ENCODE measurements around the gene MEDAG.

DNA sequence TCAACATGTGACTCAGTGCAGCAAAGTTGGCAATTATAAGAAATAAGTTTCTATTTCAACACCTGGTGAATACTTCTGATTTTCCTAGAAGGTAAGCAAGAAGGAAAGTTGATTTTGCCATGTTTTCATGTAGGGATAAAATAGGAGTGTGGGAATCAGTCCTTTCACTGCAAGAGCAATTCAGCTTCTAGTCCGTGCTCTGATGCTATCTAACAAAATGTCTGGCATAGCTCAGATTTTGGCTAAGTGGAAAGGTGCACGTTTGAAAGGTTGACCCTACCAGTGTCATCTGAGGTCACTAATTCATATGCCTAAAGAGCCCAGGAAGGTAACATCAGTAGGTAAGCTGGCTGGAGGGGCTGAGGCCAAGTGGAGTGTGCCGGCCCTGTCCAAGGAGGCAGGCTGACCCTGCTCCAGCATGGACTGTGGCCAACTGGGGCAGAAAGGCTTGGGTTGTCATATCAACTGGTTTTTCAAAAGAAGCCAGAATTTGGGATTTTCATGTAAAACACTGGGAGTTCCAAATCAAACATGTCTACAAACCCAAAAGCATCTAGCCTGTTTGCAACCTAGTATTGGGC, 38.9 kb upstream of the MEDAG start:
- TF ChIP-seq, protein P1, sequence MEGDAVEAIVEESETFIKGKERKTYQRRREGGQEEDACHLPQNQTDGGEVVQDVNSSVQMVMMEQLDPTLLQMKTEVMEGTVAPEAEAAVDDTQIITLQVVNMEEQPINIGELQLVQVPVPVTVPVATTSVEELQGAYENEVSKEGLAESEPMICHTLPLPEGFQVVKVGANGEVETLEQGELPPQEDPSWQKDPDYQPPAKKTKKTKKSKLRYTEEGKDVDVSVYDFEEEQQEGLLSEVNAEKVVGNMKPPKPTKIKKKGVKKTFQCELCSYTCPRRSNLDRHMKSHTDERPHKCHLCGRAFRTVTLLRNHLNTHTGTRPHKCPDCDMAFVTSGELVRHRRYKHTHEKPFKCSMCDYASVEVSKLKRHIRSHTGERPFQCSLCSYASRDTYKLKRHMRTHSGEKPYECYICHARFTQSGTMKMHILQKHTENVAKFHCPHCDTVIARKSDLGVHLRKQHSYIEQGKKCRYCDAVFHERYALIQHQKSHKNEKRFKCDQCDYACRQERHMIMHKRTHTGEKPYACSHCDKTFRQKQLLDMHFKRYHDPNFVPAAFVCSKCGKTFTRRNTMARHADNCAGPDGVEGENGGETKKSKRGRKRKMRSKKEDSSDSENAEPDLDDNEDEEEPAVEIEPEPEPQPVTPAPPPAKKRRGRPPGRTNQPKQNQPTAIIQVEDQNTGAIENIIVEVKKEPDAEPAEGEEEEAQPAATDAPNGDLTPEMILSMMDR (IDR thresholded peaks at IDR 0.05) = no peak
- no peak for TF ChIP-seq POLR2A (IDR thresholded peaks at IDR 0.05)
